HepG2 (cell line): ENCODE results near the gene HOXA9. TPM values are rescaled to one million over a fixed set of nuclear protein-coding genes. Genes with fewer than 3 reads are reported as not detected.
A peak's percentile ranks its signal among the peaks of the same experiment; 100 is the strongest.

Experiments
- ATF1 ChIP-seq: IDR thresholded peaks from 2 replicates; pipeline ENCODE4 v1.6.1; 2016; ENCODE audit warnings: mild to moderate bottlenecking, control low read depth
- CREM ChIP-seq, 2 experiments: sonication (generic) in 1 of 2; formaldehyde crosslinking in 1 of 2; IDR thresholded peaks; 2 replicates each; pipeline versions ENCODE4 v1.4.0 to v1.6.1; 2016 to 2020; ENCODE audit warnings: antibody characterized with exemption in 1 of 2, mild to moderate bottlenecking in 1 of 2, missing genetic modification reagents in 1 of 2
- ETV6 ChIP-seq: sonication (generic); formaldehyde crosslinking; conservative IDR thresholded peaks from 2 replicates; pipeline ENCODE4 v1.4.0; 2020; ENCODE audit warnings: missing genetic modification reagents
- FOXA3 ChIP-seq: IDR thresholded peaks from 2 replicates; pipeline ENCODE4 v1.6.1; 2016; ENCODE audit warnings: missing genetic modification reagents, missing compliant biosample characterization
- HDAC1 ChIP-seq: sonication (generic); formaldehyde crosslinking; IDR thresholded peaks from 2 replicates; pipeline ENCODE4 v1.5.1; 2020; ENCODE audit warnings: mild to moderate bottlenecking, missing genetic modification reagents
- KDM1A ChIP-seq: IDR thresholded peaks from 2 replicates; pipeline ENCODE4 v1.6.1; 2016; ENCODE audit warnings: missing compliant biosample characterization
- KLF12 ChIP-seq: sonication (generic); formaldehyde crosslinking; IDR thresholded peaks from 2 replicates; pipeline ENCODE4 v1.4.0; 2020; ENCODE audit warnings: missing genetic modification reagents, borderline replicate concordance
- SMC3 ChIP-seq: IDR thresholded peaks from 2 replicates; pipeline ENCODE4 v1.6.1; 2011; ENCODE audit warnings: low read length, improper control_type of control experiment
- ZBTB7B ChIP-seq: sonication (generic); formaldehyde crosslinking; IDR thresholded peaks from 2 replicates; pipeline ENCODE4 v1.4.0; 2020; ENCODE audit warnings: missing genetic modification reagents
- ZNF12 ChIP-seq: sonication (generic); formaldehyde crosslinking; IDR thresholded peaks from 2 replicates; pipeline ENCODE4 v1.5.0; 2020; ENCODE audit warnings: missing genetic modification reagents
- ZNF274 ChIP-seq: sonication (generic); formaldehyde crosslinking; IDR thresholded peaks from 2 replicates; pipeline ENCODE4 v1.5.1; 2020; ENCODE audit warnings: mild to moderate bottlenecking, missing genetic modification reagents
- polyA plus RNA-seq, 8 experiments: library from polyadenylated mRNA; depleted of rRNA in 3 of 8; stranded (reverse) in 7 of 8; unstranded in 1 of 8; fragments of >200 nt; fragmentation: Illumina TruSeq in 4 of 8; extraction: Trizol in 4 of 8; gene quantifications; 2 replicates each; pipeline versions ENCODE4 v1.2.1 to v1.2.3, GENCODE V29; 2011 to 2016; ENCODE audit warnings: low read depth in 4 of 8, missing spikeins in 1 of 8, mixed read lengths in 1 of 8; ENCODE audit not compliant: insufficient read depth in 1 of 8
- total RNA-seq, 5 experiments: library from RNA; depleted of rRNA; stranded (reverse); fragments of >200 nt; fragmentation: Illumina TruSeq; extraction: Trizol; gene quantifications; 2 replicates each; pipeline ENCODE4 v1.2.3, GENCODE V29; 2016; ENCODE audit warnings: low read depth in 1 of 5
- TF ChIP-seq, protein P1 (sequence below): sonication (generic); formaldehyde crosslinking; IDR thresholded peaks from 2 replicates; pipeline ENCODE4 v1.5.0; 2020; ENCODE audit warnings: mild to moderate bottlenecking, missing genetic modification reagents, borderline replicate concordance
- TF ChIP-seq, protein P2 (sequence below): sonication (generic); formaldehyde crosslinking; IDR thresholded peaks from 2 replicates; pipeline ENCODE4 v1.4.0; 2020; ENCODE audit warnings: missing genetic modification reagents, borderline replicate concordance
- TF ChIP-seq, protein P3 (sequence below): sonication (generic); formaldehyde crosslinking; IDR thresholded peaks from 2 replicates; pipeline ENCODE4 v1.5.1; 2020; ENCODE audit warnings: mild to moderate bottlenecking, missing genetic modification reagents
- TF ChIP-seq, protein P4 (sequence below): sonication (generic); formaldehyde crosslinking; IDR thresholded peaks from 2 replicates; pipeline ENCODE4 v1.4.0; 2020; ENCODE audit warnings: mild to moderate bottlenecking, missing genetic modification reagents
- TF ChIP-seq, protein P5 (sequence below): sonication (generic); formaldehyde crosslinking; IDR thresholded peaks from 2 replicates; pipeline ENCODE4 v1.5.0; 2020; ENCODE audit warnings: mild to moderate bottlenecking, missing genetic modification reagents
- TF ChIP-seq, protein P6 (sequence below): sonication (generic); formaldehyde crosslinking; IDR thresholded peaks from 2 replicates; pipeline ENCODE4 v1.8.0; 2022; ENCODE audit warnings: mild to moderate bottlenecking, missing genetic modification reagents; ENCODE audit not compliant: insufficient replicate concordance

The HOXA9 gene
- total and polyA plus RNA-seq, 2 of the 13 experiments (the other 11 are each of a cell fraction or from before 2014, with no cell fraction given), result not detected

DNA sequence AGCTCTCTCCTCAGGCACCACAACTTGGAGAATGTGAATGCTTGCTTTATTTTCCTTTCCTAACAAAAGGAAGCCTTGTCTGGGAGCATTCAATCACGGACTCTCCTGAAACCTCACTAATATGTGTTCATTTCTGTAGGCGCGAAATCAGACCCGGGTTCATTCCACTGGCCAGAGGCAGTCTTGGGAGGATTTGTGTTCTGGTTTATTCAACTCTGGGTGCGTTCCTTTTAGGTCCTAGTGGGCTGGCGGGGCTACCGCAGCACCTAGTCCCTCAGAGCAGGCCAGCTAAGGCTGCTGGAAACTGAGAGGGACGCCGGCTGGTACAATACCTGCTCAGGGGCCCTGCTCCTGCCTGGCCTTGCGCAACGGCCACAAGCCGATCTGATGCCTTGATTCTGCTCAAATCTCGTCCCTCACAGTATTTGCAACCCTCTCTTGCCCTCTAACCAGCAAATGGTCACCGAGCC lies 42.3 kb downstream of the HOXA9 start (continued):
- TF ChIP-seq, protein P1, sequence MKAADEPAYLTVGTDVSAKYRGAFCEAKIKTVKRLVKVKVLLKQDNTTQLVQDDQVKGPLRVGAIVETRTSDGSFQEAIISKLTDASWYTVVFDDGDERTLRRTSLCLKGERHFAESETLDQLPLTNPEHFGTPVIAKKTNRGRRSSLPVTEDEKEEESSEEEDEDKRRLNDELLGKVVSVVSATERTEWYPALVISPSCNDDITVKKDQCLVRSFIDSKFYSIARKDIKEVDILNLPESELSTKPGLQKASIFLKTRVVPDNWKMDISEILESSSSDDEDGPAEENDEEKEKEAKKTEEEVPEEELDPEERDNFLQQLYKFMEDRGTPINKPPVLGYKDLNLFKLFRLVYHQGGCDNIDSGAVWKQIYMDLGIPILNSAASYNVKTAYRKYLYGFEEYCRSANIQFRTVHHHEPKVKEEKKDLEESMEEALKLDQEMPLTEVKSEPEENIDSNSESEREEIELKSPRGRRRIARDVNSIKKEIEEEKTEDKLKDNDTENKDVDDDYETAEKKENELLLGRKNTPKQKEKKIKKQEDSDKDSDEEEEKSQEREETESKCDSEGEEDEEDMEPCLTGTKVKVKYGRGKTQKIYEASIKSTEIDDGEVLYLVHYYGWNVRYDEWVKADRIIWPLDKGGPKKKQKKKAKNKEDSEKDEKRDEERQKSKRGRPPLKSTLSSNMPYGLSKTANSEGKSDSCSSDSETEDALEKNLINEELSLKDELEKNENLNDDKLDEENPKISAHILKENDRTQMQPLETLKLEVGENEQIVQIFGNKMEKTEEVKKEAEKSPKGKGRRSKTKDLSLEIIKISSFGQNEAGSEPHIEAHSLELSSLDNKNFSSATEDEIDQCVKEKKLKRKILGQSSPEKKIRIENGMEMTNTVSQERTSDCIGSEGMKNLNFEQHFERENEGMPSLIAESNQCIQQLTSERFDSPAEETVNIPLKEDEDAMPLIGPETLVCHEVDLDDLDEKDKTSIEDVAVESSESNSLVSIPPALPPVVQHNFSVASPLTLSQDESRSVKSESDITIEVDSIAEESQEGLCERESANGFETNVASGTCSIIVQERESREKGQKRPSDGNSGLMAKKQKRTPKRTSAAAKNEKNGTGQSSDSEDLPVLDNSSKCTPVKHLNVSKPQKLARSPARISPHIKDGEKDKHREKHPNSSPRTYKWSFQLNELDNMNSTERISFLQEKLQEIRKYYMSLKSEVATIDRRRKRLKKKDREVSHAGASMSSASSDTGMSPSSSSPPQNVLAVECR (CRISPR knock-in tag), result no peak
- TF ChIP-seq, protein P2, sequence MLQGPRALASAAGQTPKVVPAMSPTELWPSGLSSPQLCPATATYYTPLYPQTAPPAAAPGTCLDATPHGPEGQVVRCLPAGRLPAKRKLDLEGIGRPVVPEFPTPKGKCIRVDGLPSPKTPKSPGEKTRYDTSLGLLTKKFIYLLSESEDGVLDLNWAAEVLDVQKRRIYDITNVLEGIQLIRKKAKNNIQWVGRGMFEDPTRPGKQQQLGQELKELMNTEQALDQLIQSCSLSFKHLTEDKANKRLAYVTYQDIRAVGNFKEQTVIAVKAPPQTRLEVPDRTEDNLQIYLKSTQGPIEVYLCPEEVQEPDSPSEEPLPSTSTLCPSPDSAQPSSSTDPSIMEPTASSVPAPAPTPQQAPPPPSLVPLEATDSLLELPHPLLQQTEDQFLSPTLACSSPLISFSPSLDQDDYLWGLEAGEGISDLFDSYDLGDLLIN, result no peak
- TF ChIP-seq, protein P3, sequence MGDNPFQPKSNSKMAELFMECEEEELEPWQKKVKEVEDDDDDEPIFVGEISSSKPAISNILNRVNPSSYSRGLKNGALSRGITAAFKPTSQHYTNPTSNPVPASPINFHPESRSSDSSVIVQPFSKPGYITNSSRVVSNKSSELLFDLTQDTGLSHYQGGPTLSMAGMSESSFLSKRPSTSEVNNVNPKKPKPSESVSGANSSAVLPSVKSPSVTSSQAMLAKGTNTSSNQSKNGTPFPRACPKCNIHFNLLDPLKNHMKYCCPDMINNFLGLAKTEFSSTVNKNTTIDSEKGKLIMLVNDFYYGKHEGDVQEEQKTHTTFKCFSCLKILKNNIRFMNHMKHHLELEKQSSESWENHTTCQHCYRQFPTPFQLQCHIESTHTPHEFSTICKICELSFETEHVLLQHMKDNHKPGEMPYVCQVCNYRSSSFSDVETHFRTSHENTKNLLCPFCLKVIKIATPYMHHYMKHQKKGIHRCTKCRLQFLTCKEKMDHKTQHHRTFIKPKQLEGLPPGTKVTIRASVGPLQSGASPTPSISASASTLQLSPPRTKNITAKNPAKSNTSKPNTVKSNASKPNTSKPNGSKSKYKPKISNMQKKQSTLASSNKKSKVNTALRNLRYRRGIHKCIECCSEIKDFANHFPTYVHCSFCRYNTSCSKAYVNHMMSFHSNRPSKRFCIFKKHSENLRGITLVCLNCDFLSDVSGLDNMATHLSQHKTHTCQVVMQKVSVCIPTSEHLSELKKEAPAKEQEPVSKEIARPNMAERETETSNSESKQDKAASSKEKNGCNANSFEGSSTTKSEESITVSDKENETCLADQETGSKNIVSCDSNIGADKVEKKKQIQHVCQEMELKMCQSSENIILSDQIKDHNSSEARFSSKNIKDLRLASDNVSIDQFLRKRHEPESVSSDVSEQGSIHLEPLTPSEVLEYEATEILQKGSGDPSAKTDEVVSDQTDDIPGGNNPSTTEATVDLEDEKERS, result no peak
- TF ChIP-seq, protein P4, sequence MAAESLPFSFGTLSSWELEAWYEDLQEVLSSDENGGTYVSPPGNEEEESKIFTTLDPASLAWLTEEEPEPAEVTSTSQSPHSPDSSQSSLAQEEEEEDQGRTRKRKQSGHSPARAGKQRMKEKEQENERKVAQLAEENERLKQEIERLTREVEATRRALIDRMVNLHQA, result no peak
- TF ChIP-seq KLF12 (CRISPR knock-in tag), result no peak
- no peak for TF ChIP-seq SMC3
- TF ChIP-seq CREM (IDR thresholded peaks at IDR 0.05), result no peak
- no peak for TF ChIP-seq CREM (CRISPR knock-in tag; IDR thresholded peaks at IDR 0.05)
- TF ChIP-seq HDAC1 (CRISPR knock-in tag), result 0 out of 2 replicates have a peak, but pooled peaks have one; percentile 14
- no peak for TF ChIP-seq ETV6 (CRISPR knock-in tag)
- TF ChIP-seq, protein P5, sequence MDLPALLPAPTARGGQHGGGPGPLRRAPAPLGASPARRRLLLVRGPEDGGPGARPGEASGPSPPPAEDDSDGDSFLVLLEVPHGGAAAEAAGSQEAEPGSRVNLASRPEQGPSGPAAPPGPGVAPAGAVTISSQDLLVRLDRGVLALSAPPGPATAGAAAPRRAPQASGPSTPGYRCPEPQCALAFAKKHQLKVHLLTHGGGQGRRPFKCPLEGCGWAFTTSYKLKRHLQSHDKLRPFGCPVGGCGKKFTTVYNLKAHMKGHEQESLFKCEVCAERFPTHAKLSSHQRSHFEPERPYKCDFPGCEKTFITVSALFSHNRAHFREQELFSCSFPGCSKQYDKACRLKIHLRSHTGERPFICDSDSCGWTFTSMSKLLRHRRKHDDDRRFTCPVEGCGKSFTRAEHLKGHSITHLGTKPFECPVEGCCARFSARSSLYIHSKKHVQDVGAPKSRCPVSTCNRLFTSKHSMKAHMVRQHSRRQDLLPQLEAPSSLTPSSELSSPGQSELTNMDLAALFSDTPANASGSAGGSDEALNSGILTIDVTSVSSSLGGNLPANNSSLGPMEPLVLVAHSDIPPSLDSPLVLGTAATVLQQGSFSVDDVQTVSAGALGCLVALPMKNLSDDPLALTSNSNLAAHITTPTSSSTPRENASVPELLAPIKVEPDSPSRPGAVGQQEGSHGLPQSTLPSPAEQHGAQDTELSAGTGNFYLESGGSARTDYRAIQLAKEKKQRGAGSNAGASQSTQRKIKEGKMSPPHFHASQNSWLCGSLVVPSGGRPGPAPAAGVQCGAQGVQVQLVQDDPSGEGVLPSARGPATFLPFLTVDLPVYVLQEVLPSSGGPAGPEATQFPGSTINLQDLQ (CRISPR knock-in tag), result no peak
- TF ChIP-seq ZBTB7B, result peak; percentile 34; the same call in 1 of the 2 replicates
- TF ChIP-seq ZNF12 (CRISPR knock-in tag), result no peak
- no peak for TF ChIP-seq ATF1 (CRISPR knock-in tag)
- TF ChIP-seq FOXA3 (CRISPR knock-in tag), result 0 out of 2 replicates have a peak, but pooled peaks have one; percentile 21
- TF ChIP-seq, protein P6, sequence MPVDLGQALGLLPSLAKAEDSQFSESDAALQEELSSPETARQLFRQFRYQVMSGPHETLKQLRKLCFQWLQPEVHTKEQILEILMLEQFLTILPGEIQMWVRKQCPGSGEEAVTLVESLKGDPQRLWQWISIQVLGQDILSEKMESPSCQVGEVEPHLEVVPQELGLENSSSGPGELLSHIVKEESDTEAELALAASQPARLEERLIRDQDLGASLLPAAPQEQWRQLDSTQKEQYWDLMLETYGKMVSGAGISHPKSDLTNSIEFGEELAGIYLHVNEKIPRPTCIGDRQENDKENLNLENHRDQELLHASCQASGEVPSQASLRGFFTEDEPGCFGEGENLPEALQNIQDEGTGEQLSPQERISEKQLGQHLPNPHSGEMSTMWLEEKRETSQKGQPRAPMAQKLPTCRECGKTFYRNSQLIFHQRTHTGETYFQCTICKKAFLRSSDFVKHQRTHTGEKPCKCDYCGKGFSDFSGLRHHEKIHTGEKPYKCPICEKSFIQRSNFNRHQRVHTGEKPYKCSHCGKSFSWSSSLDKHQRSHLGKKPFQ (CRISPR knock-in tag), result peak; percentile 41
- no peak for TF ChIP-seq KDM1A
- no peak for TF ChIP-seq ZNF274 (CRISPR knock-in tag)
